ENCODE measurements around the gene TFF3. TPM values are rescaled to one million over a fixed set of nuclear protein-coding genes. Genes with fewer than 3 reads are reported as not detected.

TFF3 gene, protein sequence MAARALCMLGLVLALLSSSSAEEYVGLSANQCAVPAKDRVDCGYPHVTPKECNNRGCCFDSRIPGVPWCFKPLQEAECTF
- total RNA-seq, result not detected in 2 replicates

DNA sequence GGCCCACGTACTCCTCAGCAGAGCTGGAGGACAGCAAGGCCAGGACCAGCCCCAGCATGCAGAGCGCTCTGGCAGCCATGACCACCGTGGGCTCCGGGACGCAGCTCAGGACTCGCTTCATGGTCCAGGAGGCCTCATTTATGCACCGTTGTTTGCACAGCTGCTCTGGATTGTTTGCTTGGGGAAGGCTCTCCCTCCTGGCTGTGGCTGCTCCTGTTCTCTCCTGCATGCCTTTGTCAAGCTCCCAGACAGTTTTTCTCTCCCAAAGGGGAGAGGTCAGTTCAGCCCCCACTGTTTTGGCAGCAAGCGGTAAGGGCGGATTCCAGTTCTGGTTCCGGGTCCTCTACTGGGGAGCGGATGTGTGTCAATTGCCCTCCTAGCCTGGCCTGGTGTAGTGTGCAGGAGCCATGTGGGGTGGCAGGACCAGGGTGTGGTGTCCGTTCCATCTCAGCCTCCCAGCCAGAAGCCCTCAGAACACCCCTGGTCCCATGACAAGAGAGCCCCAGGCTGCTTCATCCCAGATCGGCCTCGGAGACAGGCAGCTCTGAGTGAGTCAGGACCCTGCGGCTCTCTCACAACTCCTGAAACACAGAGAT lies at the start of gene TFF3:
Gene TFF3 (minus strand): TSS at position 114 of the 596 bp plus-strand sequence. CDS start 35 bp downstream, at position 79.

DNA sequence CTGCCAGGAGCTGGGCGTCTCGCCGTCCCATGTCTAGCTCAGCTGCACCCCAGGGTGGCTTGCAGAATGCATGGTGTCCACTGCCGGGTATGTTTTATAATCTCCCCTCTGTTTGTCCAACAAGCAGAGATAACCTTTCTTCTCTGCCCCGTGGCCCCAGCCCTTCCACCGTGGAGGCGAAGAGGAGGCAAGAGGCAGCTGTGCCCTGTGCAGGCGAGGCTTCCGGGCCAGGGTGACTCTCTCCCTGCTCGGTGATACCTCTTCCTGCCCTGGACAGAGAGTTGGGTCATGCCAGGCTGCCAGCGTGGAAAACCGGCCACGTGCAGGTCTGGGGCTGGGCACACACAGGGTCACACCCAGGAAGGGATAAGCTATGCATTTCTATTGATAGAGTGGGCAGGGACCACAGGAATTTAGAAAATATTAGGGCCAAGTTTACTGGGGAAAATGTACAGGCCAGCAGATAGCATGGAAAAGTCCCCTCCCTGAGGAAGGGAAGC lies 35.8 kb upstream of the TFF3 start, which contains the start of gene TFF2:
Gene TFF2 (minus strand): TSS at position 68 of the 500 bp plus-strand sequence. CDS start 37 bp downstream, at position 31.

Other genes starting within 250 kb of the TFF3 start
- gene UMODL1, start 244.1 kb downstream of the TFF3 start, total RNA-seq, result 0.12 TPM in 1 of 2 replicates, not detected in the other
- 0.44 and 0.50 TPM in 2 replicates for gene ABCG1, start 96.3 kb downstream of the TFF3 start, total RNA-seq
- not detected in 2 replicates for gene TFF2, start 35.6 kb upstream of the TFF3 start, total RNA-seq
- gene TFF1, start 51.1 kb upstream of the TFF3 start, total RNA-seq, result not detected in 2 replicates
- not detected in 2 replicates for gene TMPRSS3, start 80.6 kb upstream of the TFF3 start, total RNA-seq
- gene UBASH3A, start 88.5 kb upstream of the TFF3 start, total RNA-seq, result not detected in 2 replicates
- gene RSPH1, start 180.8 kb upstream of the TFF3 start, total RNA-seq, result not detected in 2 replicates
- gene SLC37A1, start 198.4 kb upstream of the TFF3 start, total RNA-seq, result 1.9 and 2.7 TPM in 2 replicates